ENCODE measurements around the gene KLF9. TPM values are rescaled to one million over a fixed set of nuclear protein-coding genes. Genes with fewer than 3 reads are reported as not detected.

Gene KLF9
- total RNA-seq: 2.6 TPM

GRCh38 chr9:70413799-70414775 lies at the start of gene KLF9:
TSS of gene KLF9 (minus strand) at chr9:70414657. CDS start at chr9:70413363, 1,294 bp downstream.
- no peaks in the 10 kb centered on the region for H3K27me3 ChIP-seq (ENCODE audit: control insufficient read depth in 3 of 3, insufficient read depth in 3 of 3, low read length in 3 of 3)
- peaks cover 40 to 44% (median 41%) of the 10 kb centered on the region in 3 donors for H3K4me1 ChIP-seq (ENCODE audit: control insufficient read depth in 3 of 3, insufficient read depth in 3 of 3, low read length in 3 of 3)
- H3K36me3 ChIP-seq (ENCODE audit: control insufficient read depth in 3 of 3, insufficient read depth in 3 of 3, low read length in 3 of 3): peaks cover 0 to 7% (median 0%) of the 10 kb centered on the region in 3 donors
- H3K9me3 ChIP-seq (ENCODE audit: control insufficient read depth in 3 of 3, low read length in 3 of 3): no peaks in the 10 kb centered on the region
- H3K27ac ChIP-seq (ENCODE audit: low read depth, low read length): peak within 1 kb of the TSS; percentile 99
- peak within 1 kb of the TSS; percentile 89 to 100 (median 98) for H3K4me3 ChIP-seq (ENCODE audit: low read length in 3 of 3)
- peak within 1 kb of the TSS; percentile 100 for H3K9ac ChIP-seq (ENCODE audit: low read depth in 1 of 3, low read length in 3 of 3)

GRCh38 chr9:70463877-70464276 lies 49.4 kb upstream of the KLF9 start:
- Histone ChIP-seq H3K4me1 (ENCODE audit: control insufficient read depth in 3 of 3, insufficient read depth in 3 of 3, low read length in 3 of 3) (peaks cover 10 to 16% (median 10%) of the 10 kb centered on the region in 3 donors), H3K27me3 (ENCODE audit: control insufficient read depth in 3 of 3, insufficient read depth in 3 of 3, low read length in 3 of 3) (no peaks in the 10 kb centered on the region), H3K9me3 (ENCODE audit: control insufficient read depth in 3 of 3, low read length in 3 of 3) (no peaks in the 10 kb centered on the region), H3K9ac (ENCODE audit: low read depth in 1 of 3, low read length in 3 of 3) (no peak overlapping the region), H3K27ac (ENCODE audit: low read depth, low read length) (no peak overlapping the region), H3K36me3 (ENCODE audit: control insufficient read depth in 3 of 3, insufficient read depth in 3 of 3, low read length in 3 of 3) (no peaks in the 10 kb centered on the region), H3K4me3 (ENCODE audit: low read length in 3 of 3) (no peak overlapping the region)

- Histone ChIP-seq H3K9ac (ENCODE audit: low read depth in 1 of 3, low read length in 3 of 3) (no peak overlapping the region), H3K36me3 (ENCODE audit: control insufficient read depth in 3 of 3, insufficient read depth in 3 of 3, low read length in 3 of 3) (no peaks in the 10 kb centered on the region), H3K9me3 (ENCODE audit: control insufficient read depth in 3 of 3, low read length in 3 of 3) (no peaks in the 10 kb centered on the region), H3K27me3 (ENCODE audit: control insufficient read depth in 3 of 3, insufficient read depth in 3 of 3, low read length in 3 of 3) (no peaks in the 10 kb centered on the region), H3K4me1 (ENCODE audit: control insufficient read depth in 3 of 3, insufficient read depth in 3 of 3, low read length in 3 of 3) (peaks cover 10 to 12% (median 10%) of the 10 kb centered on the region in 3 donors), H3K27ac (ENCODE audit: low read depth, low read length) (no peak overlapping the region), H3K4me3 (ENCODE audit: low read length in 3 of 3) (no peak overlapping the region)
Observed at GRCh38 chr9:70462300-70462699, 47.8 kb upstream of the KLF9 start.

GRCh38 chr9:70457235-70457634 lies 42.8 kb upstream of the KLF9 start:
- Histone ChIP-seq H3K27me3 (ENCODE audit: control insufficient read depth in 3 of 3, insufficient read depth in 3 of 3, low read length in 3 of 3) (no peaks in the 10 kb centered on the region), H3K27ac (ENCODE audit: low read depth, low read length) (no peak overlapping the region), H3K9ac (ENCODE audit: low read depth in 1 of 3, low read length in 3 of 3) (no peak overlapping the region), H3K4me3 (ENCODE audit: low read length in 3 of 3) (no peak overlapping the region), H3K36me3 (ENCODE audit: control insufficient read depth in 3 of 3, insufficient read depth in 3 of 3, low read length in 3 of 3) (no peaks in the 10 kb centered on the region), H3K4me1 (ENCODE audit: control insufficient read depth in 3 of 3, insufficient read depth in 3 of 3, low read length in 3 of 3) (peaks cover 3 to 12% (median 5%) of the 10 kb centered on the region in 3 donors), H3K9me3 (ENCODE audit: control insufficient read depth in 3 of 3, low read length in 3 of 3) (no peaks in the 10 kb centered on the region)

GRCh38 chr9:70455993-70456704 lies 41.7 kb upstream of the KLF9 start:
- Histone ChIP-seq H3K9ac (ENCODE audit: low read depth in 1 of 3, low read length in 3 of 3) (no peak overlapping the region), H3K4me3 (ENCODE audit: low read length in 3 of 3) (no peak overlapping the region), H3K4me1 (ENCODE audit: control insufficient read depth in 3 of 3, insufficient read depth in 3 of 3, low read length in 3 of 3) (peaks cover 5 to 10% (median 7%) of the 10 kb centered on the region in 3 donors), H3K9me3 (ENCODE audit: control insufficient read depth in 3 of 3, low read length in 3 of 3) (no peaks in the 10 kb centered on the region), H3K27ac (ENCODE audit: low read depth, low read length) (no peak overlapping the region), H3K36me3 (ENCODE audit: control insufficient read depth in 3 of 3, insufficient read depth in 3 of 3, low read length in 3 of 3) (no peaks in the 10 kb centered on the region), H3K27me3 (ENCODE audit: control insufficient read depth in 3 of 3, insufficient read depth in 3 of 3, low read length in 3 of 3) (no peaks in the 10 kb centered on the region)

GRCh38 chr9:70452365-70452764 lies 37.9 kb upstream of the KLF9 start:
- Histone ChIP-seq H3K9me3 (ENCODE audit: control insufficient read depth in 3 of 3, low read length in 3 of 3) (no peaks in the 10 kb centered on the region), H3K36me3 (ENCODE audit: control insufficient read depth in 3 of 3, insufficient read depth in 3 of 3, low read length in 3 of 3) (no peaks in the 10 kb centered on the region), H3K4me3 (ENCODE audit: low read length in 3 of 3) (peak overlapping the region in 1 of 3 donors; percentile 14), H3K27ac (ENCODE audit: low read depth, low read length) (no peak overlapping the region), H3K9ac (ENCODE audit: low read depth in 1 of 3, low read length in 3 of 3) (no peak overlapping the region), H3K27me3 (ENCODE audit: control insufficient read depth in 3 of 3, insufficient read depth in 3 of 3, low read length in 3 of 3) (no peaks in the 10 kb centered on the region), H3K4me1 (ENCODE audit: control insufficient read depth in 3 of 3, insufficient read depth in 3 of 3, low read length in 3 of 3) (peaks cover 5 to 10% (median 7%) of the 10 kb centered on the region in 3 donors)

GRCh38 chr9:70451765-70452164 lies 37.3 kb upstream of the KLF9 start:
- Histone ChIP-seq H3K9ac (ENCODE audit: low read depth in 1 of 3, low read length in 3 of 3) (no peak overlapping the region), H3K9me3 (ENCODE audit: control insufficient read depth in 3 of 3, low read length in 3 of 3) (no peaks in the 10 kb centered on the region), H3K27me3 (ENCODE audit: control insufficient read depth in 3 of 3, insufficient read depth in 3 of 3, low read length in 3 of 3) (no peaks in the 10 kb centered on the region), H3K27ac (ENCODE audit: low read depth, low read length) (no peak overlapping the region), H3K36me3 (ENCODE audit: control insufficient read depth in 3 of 3, insufficient read depth in 3 of 3, low read length in 3 of 3) (no peaks in the 10 kb centered on the region), H3K4me3 (ENCODE audit: low read length in 3 of 3) (no peak overlapping the region), H3K4me1 (ENCODE audit: control insufficient read depth in 3 of 3, insufficient read depth in 3 of 3, low read length in 3 of 3) (peaks cover 5 to 10% (median 7%) of the 10 kb centered on the region in 3 donors)

- peaks cover 4 to 5% (median 4%) of the 10 kb centered on the region in 3 donors for H3K4me1 ChIP-seq (ENCODE audit: control insufficient read depth in 3 of 3, insufficient read depth in 3 of 3, low read length in 3 of 3)
- H3K36me3 ChIP-seq (ENCODE audit: control insufficient read depth in 3 of 3, insufficient read depth in 3 of 3, low read length in 3 of 3): no peaks in the 10 kb centered on the region
- no peak overlapping the region for H3K4me3 ChIP-seq (ENCODE audit: low read length in 3 of 3)
- no peak overlapping the region for H3K27ac ChIP-seq (ENCODE audit: low read depth, low read length)
- H3K9ac ChIP-seq (ENCODE audit: low read depth in 1 of 3, low read length in 3 of 3): no peak overlapping the region
- no peaks in the 10 kb centered on the region for H3K27me3 ChIP-seq (ENCODE audit: control insufficient read depth in 3 of 3, insufficient read depth in 3 of 3, low read length in 3 of 3)
- no peaks in the 10 kb centered on the region for H3K9me3 ChIP-seq (ENCODE audit: control insufficient read depth in 3 of 3, low read length in 3 of 3)
Observed at GRCh38 chr9:70450738-70451137, 36.3 kb upstream of the KLF9 start.

GRCh38 chr9:70449461-70449860 lies 35.0 kb upstream of the KLF9 start:
- no peak overlapping the region for H3K4me3 ChIP-seq (ENCODE audit: low read length in 3 of 3)
- no peaks in the 10 kb centered on the region for H3K27me3 ChIP-seq (ENCODE audit: control insufficient read depth in 3 of 3, insufficient read depth in 3 of 3, low read length in 3 of 3)
- H3K27ac ChIP-seq (ENCODE audit: low read depth, low read length): no peak overlapping the region
- H3K36me3 ChIP-seq (ENCODE audit: control insufficient read depth in 3 of 3, insufficient read depth in 3 of 3, low read length in 3 of 3): no peaks in the 10 kb centered on the region
- H3K9me3 ChIP-seq (ENCODE audit: control insufficient read depth in 3 of 3, low read length in 3 of 3): no peaks in the 10 kb centered on the region
- peaks cover 4 to 5% (median 4%) of the 10 kb centered on the region in 3 donors for H3K4me1 ChIP-seq (ENCODE audit: control insufficient read depth in 3 of 3, insufficient read depth in 3 of 3, low read length in 3 of 3)
- no peak overlapping the region for H3K9ac ChIP-seq (ENCODE audit: low read depth in 1 of 3, low read length in 3 of 3)

GRCh38 chr9:70448919-70449318 lies 34.5 kb upstream of the KLF9 start:
- Histone ChIP-seq H3K9ac (ENCODE audit: low read depth in 1 of 3, low read length in 3 of 3) (no peak overlapping the region), H3K4me3 (ENCODE audit: low read length in 3 of 3) (no peak overlapping the region), H3K27me3 (ENCODE audit: control insufficient read depth in 3 of 3, insufficient read depth in 3 of 3, low read length in 3 of 3) (no peaks in the 10 kb centered on the region), H3K27ac (ENCODE audit: low read depth, low read length) (no peak overlapping the region), H3K4me1 (ENCODE audit: control insufficient read depth in 3 of 3, insufficient read depth in 3 of 3, low read length in 3 of 3) (peaks cover 4 to 5% (median 4%) of the 10 kb centered on the region in 3 donors), H3K9me3 (ENCODE audit: control insufficient read depth in 3 of 3, low read length in 3 of 3) (no peaks in the 10 kb centered on the region), H3K36me3 (ENCODE audit: control insufficient read depth in 3 of 3, insufficient read depth in 3 of 3, low read length in 3 of 3) (no peaks in the 10 kb centered on the region)
